Measurements from ENCODE around the gene GDF11. TPM values are rescaled to one million over a fixed set of nuclear protein-coding genes. Genes with fewer than 3 reads are reported as not detected.

GDF11 gene
- total RNA-seq, 1 experiment from 2014 or later, result 31.8 TPM

DNA sequence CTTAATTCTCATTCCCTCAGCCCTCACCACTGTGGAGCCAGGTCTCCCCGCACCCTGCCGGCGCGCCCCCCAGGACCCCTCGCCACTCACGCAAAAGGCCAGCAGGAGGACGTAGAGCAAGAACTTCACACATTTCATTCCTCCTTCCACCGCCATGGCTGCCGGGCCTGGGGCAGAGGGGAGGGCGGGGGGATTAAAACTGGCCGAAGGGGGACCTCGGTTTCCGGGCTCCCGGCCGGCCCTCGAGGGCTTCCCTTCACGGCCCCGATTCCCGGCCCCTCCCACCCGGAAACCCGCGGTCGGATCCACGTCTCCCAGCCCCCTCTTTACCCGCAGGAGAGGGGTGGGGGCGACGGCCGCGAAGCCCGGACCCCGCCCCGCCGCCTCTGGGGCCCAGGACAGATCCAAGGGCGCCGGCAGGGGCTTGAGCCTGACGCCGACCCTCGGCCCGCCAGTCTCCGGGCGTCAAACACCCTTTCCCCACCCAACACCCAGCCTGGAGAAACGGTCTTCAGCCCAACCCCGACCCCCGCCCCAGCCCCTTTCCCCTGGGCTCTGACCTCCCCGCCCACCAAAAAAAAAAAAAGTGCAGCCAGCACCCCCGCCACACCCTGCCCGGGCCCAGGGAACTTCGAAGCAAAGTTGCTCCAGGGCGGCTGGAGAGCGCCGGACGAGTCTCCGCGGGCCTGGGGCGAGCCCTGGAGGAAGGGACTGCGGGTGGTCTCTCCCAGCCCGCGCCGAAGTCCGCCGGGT lies 14.6 kb upstream of the GDF11 start:
- Histone ChIP-seq H3K4me1 (ENCODE audit: insufficient read depth, low read length) (peaks cover 3% of the 10 kb centered on the region; the same call in 1 of the 2 replicates), H2BK20ac (ENCODE audit: low read depth, low read length, poor library complexity, severe bottlenecking) (no peak overlapping the region), H4K91ac (ENCODE audit: insufficient read length, low read depth, low read length) (no peak overlapping the region), H2BK15ac (ENCODE audit: low read depth, low read length) (no peak overlapping the region), H2BK120ac (ENCODE audit: low read depth, low read length, poor library complexity, severe bottlenecking) (no peak overlapping the region), H3K4ac (ENCODE audit: low read depth, low read length) (no peak overlapping the region), H3K27me3 (ENCODE audit: insufficient read depth, low read length) (no peaks in the 10 kb centered on the region), H3K79me1 (ENCODE audit: insufficient read depth, low read depth, low read length, poor library complexity, severe bottlenecking) (peaks cover 7% of the 10 kb centered on the region), H3K9me3 (ENCODE audit: control insufficient read depth, low read depth, low read length) (no peaks in the 10 kb centered on the region), H3K79me2 (ENCODE audit: insufficient read depth, low read length) (peaks cover 7% of the 10 kb centered on the region; the same call in 1 of the 2 replicates), H2BK5ac (ENCODE audit: insufficient read length, low read length) (no peak overlapping the region), H2BK12ac (ENCODE audit: insufficient read length, low read depth, low read length) (no peak overlapping the region), H3K27ac (ENCODE audit: insufficient read length, low read depth, low read length) (no peak overlapping the region), H3K23ac (ENCODE audit: insufficient read length, low read depth, low read length) (no peak overlapping the region), H3K9ac (ENCODE audit: extremely low read depth, insufficient read length, low read length) (peak overlapping the region; percentile 50), H3K4me2 (ENCODE audit: insufficient read depth, insufficient read length, low read length) (peak overlapping the region; percentile 83), H4K8ac (replicated peaks; ENCODE audit: insufficient read length, low read depth, low read length) (no peak overlapping the region), H4K5ac (ENCODE audit: insufficient read length, low read depth, low read length) (no peak overlapping the region), H3K23me2 (ENCODE audit: insufficient read length, low read depth, low read length, poor library complexity, severe bottlenecking) (peaks cover 14% of the 10 kb centered on the region), H3K18ac (ENCODE audit: insufficient read length, low read depth, low read length) (peak overlapping the region; percentile 69), H2AFZ (ENCODE audit: low read length) (no peak overlapping the region), H4K20me1 (ENCODE audit: control insufficient read depth, insufficient read depth, insufficient read length) (no peaks in the 10 kb centered on the region), H2AK5ac (ENCODE audit: insufficient read length, low read length) (no peak overlapping the region), H3T11ph (ENCODE audit: low read length) (no peak overlapping the region), H3K14ac (ENCODE audit: insufficient read depth, low read length) (peak overlapping the region; percentile 74), H3K56ac (ENCODE audit: insufficient read length, low read depth, low read length) (no peak overlapping the region)
- H3K4me3 Mint-ChIP-seq, result peak overlapping the region; percentile 89 to 93
- no CpG with 5 or more reads among the region's 61 CpGs for WGBS (ENCODE audit: extremely low coverage, insufficient read length, low lambda C conversion rate)
- no peaks in the 10 kb centered on the region; a peak in 1 of 5 replicates for H3K9me3 Mint-ChIP-seq
- H3K4me1 Mint-ChIP-seq, result peaks cover 38 to 40% of the 10 kb centered on the region in 2 experiments
- H3K36me3 Mint-ChIP-seq (ENCODE audit: insufficient read depth in 1 of 3, low read depth in 3 of 3), result peaks cover 21 to 42% (median 42%) of the 10 kb centered on the region in 3 experiments; a peak in 6 of 7 replicates
- H3K27ac Mint-ChIP-seq, result peak overlapping the region in 1 of 3 experiments; percentile 80; a peak in 2 of 7 replicates
- H3K27me3 Mint-ChIP-seq (ENCODE audit: low read depth), result no peaks in the 10 kb centered on the region; the same call in 1 of the 2 replicates
- DNase-seq, result no peak
- no peak for TF ChIP-seq CTCF (conservative IDR thresholded peaks at IDR 0.05)
